Measurements from ENCODE around the gene AGBL1. TPM values are rescaled to one million over a fixed set of nuclear protein-coding genes. Genes with fewer than 3 reads are reported as not detected.

Gene AGBL1
- total RNA-seq, 1 donor from 2014 or later = not detected

GRCh38 chr15:86917361-86917671 is 837.6 kb downstream of the AGBL1 start:
- intact Hi-C loops (cut with micrococcal nuclease) = no loop called here

GRCh38 chr15:86919581-86919980 is 839.9 kb downstream of the AGBL1 start:
- TF ChIP-seq CTCF (IDR thresholded peaks at IDR 0.05; ENCODE audit: borderline replicate concordance) = no peak
- Histone ChIP-seq H3K4me3 (no peak overlapping the region), H3K4me1 (peaks cover 36% of the 10 kb centered on the region), H3K27ac (replicated peaks) (peak overlapping the region; percentile 31), H3K36me3 (no peaks in the 10 kb centered on the region), H3K27me3 (ENCODE audit: low read depth) (no peaks in the 10 kb centered on the region), H3K9me3 (replicated peaks) (no peaks in the 10 kb centered on the region)
- no peak for DNase-seq
- intact Hi-C loops (cut with micrococcal nuclease) = no loop called here

More at GRCh38 chr15:86917361-86917671, 837.6 kb downstream of the AGBL1 start:
- Histone ChIP-seq H3K36me3 (no peaks in the 10 kb centered on the region), H3K4me1 (peaks cover 36% of the 10 kb centered on the region), H3K4me3 (no peak overlapping the region), H3K9me3 (replicated peaks) (no peaks in the 10 kb centered on the region), H3K27me3 (ENCODE audit: low read depth) (no peaks in the 10 kb centered on the region), H3K27ac (replicated peaks) (peak overlapping the region; percentile 74)
- DNase-seq = no peak
- no peak for TF ChIP-seq CTCF (IDR thresholded peaks at IDR 0.05; ENCODE audit: borderline replicate concordance)

- intact Hi-C loops (cut with micrococcal nuclease) = no loop called here
- H3K36me3 ChIP-seq = no peaks in the 10 kb centered on the region
These were observed 849.8 kb downstream of the AGBL1 start for GRCh38 chr15:86929461-86929860.

GRCh38 chr15:86932456-86932855 is 852.8 kb downstream of the AGBL1 start:
- no peak overlapping the region for H3K4me3 ChIP-seq
- no peak for TF ChIP-seq CTCF (IDR thresholded peaks at IDR 0.05; ENCODE audit: borderline replicate concordance)
- H3K9me3 ChIP-seq (replicated peaks) = no peaks in the 10 kb centered on the region
- no peaks in the 10 kb centered on the region for H3K4me1 ChIP-seq
- intact Hi-C loops (cut with micrococcal nuclease) = no loop called here
- no peak for DNase-seq
- H3K36me3 ChIP-seq = no peaks in the 10 kb centered on the region
- peaks cover 7% of the 10 kb centered on the region for H3K27me3 ChIP-seq (ENCODE audit: low read depth)
- H3K27ac ChIP-seq (replicated peaks) = no peak overlapping the region

More at GRCh38 chr15:86929461-86929860, 849.8 kb downstream of the AGBL1 start:
- no peaks in the 10 kb centered on the region for H3K4me1 ChIP-seq
- H3K27me3 ChIP-seq (ENCODE audit: low read depth) = peaks cover 7% of the 10 kb centered on the region
- no peaks in the 10 kb centered on the region for H3K9me3 ChIP-seq (replicated peaks)
- TF ChIP-seq CTCF (IDR thresholded peaks at IDR 0.05; ENCODE audit: borderline replicate concordance) = no peak
- no peak overlapping the region for H3K4me3 ChIP-seq
- H3K27ac ChIP-seq (replicated peaks) = no peak overlapping the region
- DNase-seq = no peak

- TF ChIP-seq CTCF (IDR thresholded peaks at IDR 0.05; ENCODE audit: borderline replicate concordance) = no peak
- no peak overlapping the region for H3K4me3 ChIP-seq
- no peak for DNase-seq
- no peaks in the 10 kb centered on the region for H3K36me3 ChIP-seq
- H3K27ac ChIP-seq (replicated peaks) = no peak overlapping the region
- no peaks in the 10 kb centered on the region for H3K9me3 ChIP-seq (replicated peaks)
- no peaks in the 10 kb centered on the region for H3K4me1 ChIP-seq
- H3K27me3 ChIP-seq (ENCODE audit: low read depth) = peaks cover 7% of the 10 kb centered on the region
- intact Hi-C loops (cut with micrococcal nuclease) = no loop called here
These were observed 856.2 kb downstream of the AGBL1 start for GRCh38 chr15:86935841-86936240.

GRCh38 chr15:86942285-86942684 is 862.6 kb downstream of the AGBL1 start:
- H3K4me3 ChIP-seq = no peak overlapping the region
- H3K27me3 ChIP-seq (ENCODE audit: low read depth) = no peaks in the 10 kb centered on the region
- no peak overlapping the region for H3K27ac ChIP-seq (replicated peaks)
- intact Hi-C loops (cut with micrococcal nuclease) = no loop called here
- no peaks in the 10 kb centered on the region for H3K36me3 ChIP-seq
- TF ChIP-seq CTCF (IDR thresholded peaks at IDR 0.05; ENCODE audit: borderline replicate concordance) = no peak
- H3K9me3 ChIP-seq (replicated peaks) = peaks cover 5% of the 10 kb centered on the region
- no peak for DNase-seq
- H3K4me1 ChIP-seq = no peaks in the 10 kb centered on the region

Data from left ventricle myocardium inferior (tissue), 1 donor.